GM20000 (cell line): ENCODE results near the gene MYRF.

ENCODE experiments used
- DNase-seq: peaks from one replicate; pipeline ENCODE4 v3.0.0; 2012; ENCODE audit warnings: low spot score
- CTCF ChIP-seq: IDR thresholded peaks from 2 replicates; pipeline ENCODE4 v1.5.1; 2012; ENCODE audit warnings: mild to moderate bottlenecking, control low read depth; ENCODE audit errors: extremely low read depth, missing control alignments

Gene MYRF

GRCh38 chr11:61714316-61714715 is 38.1 kb upstream of the MYRF start:
- no peak for DNase-seq
- no peak for TF ChIP-seq CTCF

GRCh38 chr11:61714916-61715315 is 37.5 kb upstream of the MYRF start:
- no peak for TF ChIP-seq CTCF
- DNase-seq: no peak

- TF ChIP-seq CTCF: no peak
- no peak for DNase-seq
Measured at GRCh38 chr11:61715867-61716266, 36.6 kb upstream of the MYRF start.

GRCh38 chr11:61716478-61717285 is 35.8 kb upstream of the MYRF start:
- TF ChIP-seq CTCF: no peak
- no peak for DNase-seq

- TF ChIP-seq CTCF: no peak
- DNase-seq: no peak
Measured at GRCh38 chr11:61717286-61718033, 35.0 kb upstream of the MYRF start.

GRCh38 chr11:61718046-61718531 is 34.3 kb upstream of the MYRF start:
- no peak for DNase-seq
- no peak for TF ChIP-seq CTCF
